ENCODE measurements around the gene MAML2.

The MAML2 gene

DNA sequence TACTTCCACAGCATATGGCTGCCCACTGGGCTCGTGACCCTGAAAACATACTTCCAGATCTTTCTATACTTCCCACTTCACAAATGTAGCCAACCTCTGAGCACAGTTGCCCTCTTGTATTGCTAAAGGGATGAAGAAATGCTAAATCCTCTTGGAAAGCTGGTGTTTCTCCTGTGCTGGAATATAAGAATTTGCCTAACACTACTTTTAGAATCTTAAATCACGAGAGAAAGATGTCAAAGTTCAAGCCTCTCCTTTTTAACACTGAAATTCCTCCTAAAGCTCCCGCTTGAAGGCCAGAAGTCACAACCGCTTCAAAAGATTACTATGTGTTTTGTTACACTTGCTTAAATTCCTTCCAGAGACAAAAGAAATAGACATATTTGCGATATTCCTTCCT, 21.9 kb downstream of the MAML2 start:
- CTCF ChIA-PET, result no interaction called here
- POLR2A ChIA-PET (ENCODE audit: low non-redundant PET), result no interaction called here
- TF ChIP-seq, protein P1, sequence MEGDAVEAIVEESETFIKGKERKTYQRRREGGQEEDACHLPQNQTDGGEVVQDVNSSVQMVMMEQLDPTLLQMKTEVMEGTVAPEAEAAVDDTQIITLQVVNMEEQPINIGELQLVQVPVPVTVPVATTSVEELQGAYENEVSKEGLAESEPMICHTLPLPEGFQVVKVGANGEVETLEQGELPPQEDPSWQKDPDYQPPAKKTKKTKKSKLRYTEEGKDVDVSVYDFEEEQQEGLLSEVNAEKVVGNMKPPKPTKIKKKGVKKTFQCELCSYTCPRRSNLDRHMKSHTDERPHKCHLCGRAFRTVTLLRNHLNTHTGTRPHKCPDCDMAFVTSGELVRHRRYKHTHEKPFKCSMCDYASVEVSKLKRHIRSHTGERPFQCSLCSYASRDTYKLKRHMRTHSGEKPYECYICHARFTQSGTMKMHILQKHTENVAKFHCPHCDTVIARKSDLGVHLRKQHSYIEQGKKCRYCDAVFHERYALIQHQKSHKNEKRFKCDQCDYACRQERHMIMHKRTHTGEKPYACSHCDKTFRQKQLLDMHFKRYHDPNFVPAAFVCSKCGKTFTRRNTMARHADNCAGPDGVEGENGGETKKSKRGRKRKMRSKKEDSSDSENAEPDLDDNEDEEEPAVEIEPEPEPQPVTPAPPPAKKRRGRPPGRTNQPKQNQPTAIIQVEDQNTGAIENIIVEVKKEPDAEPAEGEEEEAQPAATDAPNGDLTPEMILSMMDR (conservative IDR thresholded peaks at IDR 0.05; ENCODE audit: low read depth), result no peak
- H3K27ac ChIP-seq, result no peak overlapping the region
- DNase-seq (ENCODE audit: low spot score), result no peak

DNA sequence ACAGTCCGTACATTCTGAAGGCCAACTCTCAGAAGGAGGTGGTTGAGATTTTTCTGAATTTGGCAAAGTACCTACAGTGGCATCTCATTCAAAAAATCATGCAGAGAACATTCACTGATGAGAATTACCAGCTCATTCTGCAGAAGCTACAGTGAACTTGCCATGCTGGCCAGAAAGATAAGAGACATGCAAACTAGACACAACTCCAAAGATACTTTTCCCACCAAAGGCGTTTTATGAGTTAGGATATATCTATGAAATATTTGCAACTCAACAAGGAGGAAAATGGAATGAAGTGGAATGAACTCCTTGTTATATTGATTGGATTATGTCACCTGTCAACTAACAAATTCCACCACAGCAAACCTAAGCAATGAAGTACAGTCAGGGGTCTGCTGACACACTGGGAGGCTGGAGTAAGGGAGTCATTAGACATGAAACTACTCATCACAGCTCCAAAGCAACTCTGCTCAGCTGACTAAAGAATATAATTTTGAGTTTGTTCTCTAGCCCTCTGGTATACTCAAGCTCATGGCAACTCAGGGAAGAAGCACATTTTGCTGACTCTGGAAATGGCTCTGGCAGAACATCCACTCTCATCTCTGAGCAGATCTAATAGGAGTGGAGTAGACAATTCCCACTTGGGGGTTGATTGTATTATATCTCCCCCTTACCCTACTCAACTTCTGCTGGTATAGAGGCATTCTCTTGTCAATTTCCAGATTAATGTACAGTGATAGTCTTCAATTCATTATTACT, 22.9 kb downstream of the MAML2 start:
- no peak for DNase-seq (ENCODE audit: low spot score)
- CTCF ChIA-PET, result no interaction called here
- H3K27ac ChIP-seq, result no peak overlapping the region
- TF ChIP-seq, protein P1 (conservative IDR thresholded peaks at IDR 0.05; ENCODE audit: low read depth), result no peak
- POLR2A ChIA-PET (ENCODE audit: low non-redundant PET), result no interaction called here

DNA sequence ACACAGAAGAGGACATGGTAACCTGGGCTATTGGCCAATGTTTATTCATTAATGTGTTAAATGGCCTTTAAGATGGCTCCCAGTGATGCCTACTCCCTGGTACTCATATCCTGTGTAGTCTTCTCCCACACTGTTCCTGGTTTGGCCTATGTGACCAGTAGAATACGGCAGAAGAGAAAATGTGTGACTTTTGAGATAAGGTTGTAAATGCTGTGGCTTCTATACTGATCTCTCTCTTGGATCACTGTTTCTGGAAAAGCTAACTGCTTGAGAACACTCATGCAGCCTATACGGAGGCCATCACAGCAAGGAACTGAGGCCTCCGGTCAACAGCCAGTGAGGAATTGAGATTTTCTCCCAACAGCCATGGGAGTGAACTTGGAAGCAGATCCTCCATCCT, 24.1 kb downstream of the MAML2 start:
- POLR2A ChIA-PET (ENCODE audit: low non-redundant PET), result no interaction called here
- CTCF ChIA-PET, result no interaction called here
- no peak overlapping the region for H3K27ac ChIP-seq
- TF ChIP-seq, protein P1 (conservative IDR thresholded peaks at IDR 0.05; ENCODE audit: low read depth), result no peak
- no peak for DNase-seq (ENCODE audit: low spot score)

DNA sequence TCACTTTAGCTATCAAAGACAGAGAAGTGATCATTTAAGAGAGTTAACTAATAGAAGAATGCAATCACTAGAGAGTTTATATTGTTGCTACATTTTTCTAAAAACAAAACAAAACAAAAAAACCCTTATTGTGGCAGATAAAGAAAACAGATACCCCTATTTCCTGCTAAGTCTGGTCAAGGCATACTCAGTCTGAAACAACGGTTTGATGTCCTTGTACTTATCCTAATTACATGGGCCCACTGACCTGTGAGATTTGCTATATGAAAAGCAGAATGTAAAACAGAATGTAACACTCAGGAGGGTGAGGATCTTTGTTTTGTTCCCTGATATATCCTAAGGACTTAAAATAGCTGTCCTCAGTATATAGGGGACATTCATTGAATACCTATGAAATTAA, 24.6 kb downstream of the MAML2 start:
- ChIA-PET CTCF (no interaction called here), POLR2A (ENCODE audit: low non-redundant PET) (no interaction called here)
- no peak overlapping the region for H3K27ac ChIP-seq
- DNase-seq (ENCODE audit: low spot score), result no peak
- TF ChIP-seq, protein P1 (conservative IDR thresholded peaks at IDR 0.05; ENCODE audit: low read depth), result no peak

DNA sequence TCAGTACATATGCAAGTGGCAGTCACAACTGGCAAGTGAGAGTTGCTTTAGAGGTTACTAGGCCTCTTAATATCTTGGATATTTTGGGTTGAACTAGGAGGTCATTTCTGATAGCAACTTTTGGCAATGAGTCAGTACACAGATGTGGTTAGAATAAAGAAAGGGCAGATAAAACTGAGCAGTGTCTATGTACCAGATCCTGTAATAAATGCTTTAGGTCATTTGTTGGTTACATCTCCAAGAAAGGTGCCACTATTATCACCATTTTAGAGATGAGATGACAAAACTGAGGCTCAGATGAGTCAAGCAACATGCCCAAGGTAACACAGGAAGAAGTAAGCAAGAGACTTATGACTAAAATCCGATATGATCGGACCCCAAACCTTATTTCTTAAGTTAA, 25.0 kb downstream of the MAML2 start:
- H3K27ac ChIP-seq, result no peak overlapping the region
- DNase-seq (ENCODE audit: low spot score), result no peak
- POLR2A ChIA-PET (ENCODE audit: low non-redundant PET), result no interaction called here
- TF ChIP-seq, protein P1 (conservative IDR thresholded peaks at IDR 0.05; ENCODE audit: low read depth), result no peak
- CTCF ChIA-PET, result no interaction called here

DNA sequence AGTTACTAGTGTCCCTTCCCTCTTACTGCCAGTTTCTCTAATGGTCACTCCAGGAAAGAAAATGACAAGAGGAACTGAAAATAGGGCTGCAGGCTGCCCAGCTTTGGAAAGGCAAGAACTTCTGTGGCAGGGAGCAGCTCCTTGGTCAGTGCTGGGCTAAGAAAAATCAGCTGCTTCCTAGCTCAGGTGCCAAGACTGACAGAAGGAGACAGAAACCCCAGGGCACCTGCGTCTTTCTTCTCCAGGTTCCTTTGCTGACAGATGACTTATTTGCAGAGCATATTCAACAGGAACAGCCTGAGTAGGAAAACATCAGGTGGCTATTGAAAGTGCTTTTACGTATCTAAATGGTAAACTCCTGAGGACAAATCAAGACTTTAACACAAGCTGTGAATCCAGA, 25.4 kb downstream of the MAML2 start:
- POLR2A ChIA-PET (ENCODE audit: low non-redundant PET), result no interaction called here

More for the DNA sequence above, 25.4 kb downstream of the MAML2 start:
- no peak overlapping the region for H3K27ac ChIP-seq
- no peak for DNase-seq (ENCODE audit: low spot score)
- TF ChIP-seq, protein P1 (conservative IDR thresholded peaks at IDR 0.05; ENCODE audit: low read depth), result no peak
- CTCF ChIA-PET, result no interaction called here
